A673 (cell line): ENCODE data around the gene CNIH3. TPM values are rescaled to one million over a fixed set of nuclear protein-coding genes. Genes with fewer than 3 reads are reported as not detected.

Source experiments
- BruUV-seq: library from RNA; stranded (reverse); fragments of 400-500 nt; replicated peaks from 2 replicates; lab custom pipeline; 2021; lab: Mats Ljungman, UMichigan
- CTCF ChIA-PET: fragments of 300-600 bp; sonication (Branson Sonifier 250); formaldehyde crosslinking; loops from one replicate; lab custom pipeline; 2022; ENCODE audit warnings: antibody characterized with exemption; lab: Charles Lee
- POLR2A ChIA-PET: fragments of 300-600 bp; sonication (Branson Sonifier 250); formaldehyde crosslinking; loops from one replicate; lab custom pipeline; 2022; ENCODE audit warnings: antibody characterized with exemption; ENCODE audit not compliant: low non-redundant PET; lab: Charles Lee
- DNase-seq: peaks from one replicate; pipeline ENCODE4 v3.0.0-alpha.2; 2015; ENCODE audit warnings: low spot score
- H3K27ac ChIP-seq: fragments of 200-600 bp; sonication (generic); 2 replicates; pipeline ENCODE4 v1.5.1; 2016; ENCODE audit warnings: mixed run types, low read depth, mild to moderate bottlenecking, mixed read lengths, antibody characterized with exemption, low read length; ENCODE audit not compliant: poor library complexity, severe bottlenecking
- H3K27me3 ChIP-seq: fragments of 200-600 bp; sonication (generic); replicated peaks from 2 replicates; pipeline ENCODE4 v1.6.1; 2017; ENCODE audit warnings: mixed run types, low read depth, mild to moderate bottlenecking, mixed read lengths, antibody characterized with exemption, low read length; ENCODE audit not compliant: insufficient read depth, poor library complexity
- H3K36me3 ChIP-seq: fragments of 200-600 bp; sonication (generic); 2 replicates; pipeline ENCODE4 v1.6.1; 2016; ENCODE audit warnings: mixed run types, mild to moderate bottlenecking, mixed read lengths, antibody characterized with exemption, low read length; ENCODE audit not compliant: insufficient read depth, poor library complexity, severe bottlenecking
- H3K4me1 ChIP-seq: fragments of 200-600 bp; sonication (generic); 2 replicates; pipeline ENCODE4 v1.6.1; 2017; ENCODE audit warnings: mixed run types, mild to moderate bottlenecking, mixed read lengths, antibody characterized with exemption, low read length; ENCODE audit not compliant: insufficient read depth, poor library complexity, severe bottlenecking
- H3K4me3 ChIP-seq: fragments of 200-600 bp; sonication (generic); 2 replicates; pipeline ENCODE4 v1.5.1; 2016; ENCODE audit warnings: low read depth, mixed run types, mild to moderate bottlenecking, mixed read lengths, low read length; ENCODE audit not compliant: poor library complexity, severe bottlenecking
- H3K9me3 ChIP-seq: fragments of 200-600 bp; sonication (generic); 2 replicates; pipeline ENCODE4 v1.6.1; 2016; ENCODE audit warnings: mixed run types, low read depth, mild to moderate bottlenecking, mixed read lengths, antibody characterized with exemption, low read length; ENCODE audit not compliant: poor library complexity, severe bottlenecking
- EZH2 ChIP-seq: fragments of 200-600 bp; sonication (generic); IDR thresholded peaks from 2 replicates; pipeline ENCODE4 v1.6.1; 2017; ENCODE audit warnings: borderline replicate concordance, low read depth, mild to moderate bottlenecking, mixed read lengths, antibody characterized with exemption, low read length; ENCODE audit not compliant: poor library complexity, severe bottlenecking
- intact Hi-C: fragments of 100-400 bp; cut with micrococcal nuclease; formaldehyde crosslinking; loops from one replicate; pipeline ENCODE4 v1.10.0; 2022; ENCODE audit not compliant: unreplicated experiment
- total RNA-seq: library from RNA; stranded (reverse); gene quantifications from 2 replicates; pipeline ENCODE4 v1.2.3, GENCODE V29; 2021
- TF ChIP-seq, protein P1 (sequence below): fragments of 300-800, 200-600 bp; sonication (generic); conservative IDR thresholded peaks from 2 replicates; pipeline ENCODE4 v1.5.1; 2017; ENCODE audit warnings: low read depth, mild to moderate bottlenecking, antibody characterized with exemption, low read length, moderate library complexity, mixed read lengths

CNIH3 gene
- total RNA-seq, 1 experiment from 2014 or later: 3.8 TPM

- no peak for DNase-seq
- Histone ChIP-seq H3K9me3 (no peaks in the 10 kb centered on the region), H3K27me3 (peaks cover 34% of the 10 kb centered on the region), H3K4me3 (no peak overlapping the region), H3K4me1 (no peaks in the 10 kb centered on the region), H3K27ac (no peak overlapping the region), H3K36me3 (no peaks in the 10 kb centered on the region)
- intact Hi-C loops: no loop called here
- no TSS peak for BruUV-seq
- TF ChIP-seq, protein P1, sequence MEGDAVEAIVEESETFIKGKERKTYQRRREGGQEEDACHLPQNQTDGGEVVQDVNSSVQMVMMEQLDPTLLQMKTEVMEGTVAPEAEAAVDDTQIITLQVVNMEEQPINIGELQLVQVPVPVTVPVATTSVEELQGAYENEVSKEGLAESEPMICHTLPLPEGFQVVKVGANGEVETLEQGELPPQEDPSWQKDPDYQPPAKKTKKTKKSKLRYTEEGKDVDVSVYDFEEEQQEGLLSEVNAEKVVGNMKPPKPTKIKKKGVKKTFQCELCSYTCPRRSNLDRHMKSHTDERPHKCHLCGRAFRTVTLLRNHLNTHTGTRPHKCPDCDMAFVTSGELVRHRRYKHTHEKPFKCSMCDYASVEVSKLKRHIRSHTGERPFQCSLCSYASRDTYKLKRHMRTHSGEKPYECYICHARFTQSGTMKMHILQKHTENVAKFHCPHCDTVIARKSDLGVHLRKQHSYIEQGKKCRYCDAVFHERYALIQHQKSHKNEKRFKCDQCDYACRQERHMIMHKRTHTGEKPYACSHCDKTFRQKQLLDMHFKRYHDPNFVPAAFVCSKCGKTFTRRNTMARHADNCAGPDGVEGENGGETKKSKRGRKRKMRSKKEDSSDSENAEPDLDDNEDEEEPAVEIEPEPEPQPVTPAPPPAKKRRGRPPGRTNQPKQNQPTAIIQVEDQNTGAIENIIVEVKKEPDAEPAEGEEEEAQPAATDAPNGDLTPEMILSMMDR: no peak
- no peak for TF ChIP-seq EZH2
- POLR2A ChIA-PET: no interaction called here
- CTCF ChIA-PET: no interaction called here
Observed at GRCh38 chr1:224770336-224770693, 154.2 kb downstream of the CNIH3 start.

DNA sequence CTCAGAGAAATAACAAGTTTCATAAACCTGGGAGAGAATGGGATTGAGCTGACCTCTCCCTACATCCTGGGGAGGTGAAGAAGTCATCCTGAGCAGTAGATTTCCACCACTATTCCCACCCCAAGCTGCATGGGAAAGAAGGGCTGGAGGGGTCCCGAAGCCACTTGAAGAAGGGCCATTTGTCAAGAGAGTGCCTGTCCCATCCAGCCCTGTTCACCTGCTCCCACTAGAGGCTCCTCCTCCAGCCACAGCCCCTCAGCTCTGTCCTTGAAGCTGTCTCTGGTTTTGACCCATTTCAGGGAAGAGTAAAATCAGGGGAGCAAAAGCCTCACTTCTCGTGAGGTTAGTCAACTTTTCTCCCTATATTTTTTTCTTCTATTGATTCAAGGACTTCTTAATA, 157.5 kb downstream of the CNIH3 start:
- POLR2A ChIA-PET: no interaction called here
- no TSS peak for BruUV-seq

DNA sequence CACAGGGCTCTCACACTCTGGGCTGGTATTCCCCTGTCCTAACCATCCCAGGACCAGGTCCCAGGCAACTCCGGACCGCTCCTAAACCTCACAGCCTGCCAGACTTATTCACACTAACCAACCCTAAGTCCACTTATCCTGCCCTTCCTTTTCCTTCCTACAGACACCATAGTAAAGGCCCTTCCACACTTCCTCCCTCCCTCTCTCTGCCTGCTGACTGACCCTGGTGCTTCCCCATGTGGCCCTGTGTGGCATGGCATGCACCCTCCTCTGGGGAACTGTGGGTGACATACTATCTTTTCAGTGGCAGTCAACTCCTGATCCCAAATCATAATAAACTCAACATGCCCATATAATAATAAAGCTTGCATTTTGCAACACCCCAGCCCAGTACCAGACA, 158.3 kb downstream of the CNIH3 start:
- DNase-seq: peak; percentile 14
- intact Hi-C loops: no loop called here
- Histone ChIP-seq H3K36me3 (no peaks in the 10 kb centered on the region), H3K4me1 (no peaks in the 10 kb centered on the region), H3K27me3 (peaks cover 22% of the 10 kb centered on the region), H3K9me3 (no peaks in the 10 kb centered on the region), H3K4me3 (no peak overlapping the region), H3K27ac (no peak overlapping the region)
- TF ChIP-seq, protein P1: peak; percentile 29; the same call in 1 of the 2 replicates
- no peak for TF ChIP-seq EZH2
- POLR2A ChIA-PET: no interaction called here
- CTCF ChIA-PET: no interaction called here
- BruUV-seq: no TSS peak

More for the DNA sequence above, 157.5 kb downstream of the CNIH3 start:
- intact Hi-C loops: no loop called here
- Histone ChIP-seq H3K9me3 (no peaks in the 10 kb centered on the region), H3K36me3 (no peaks in the 10 kb centered on the region), H3K4me1 (no peaks in the 10 kb centered on the region), H3K4me3 (no peak overlapping the region), H3K27ac (no peak overlapping the region), H3K27me3 (peaks cover 22% of the 10 kb centered on the region)
- no peak for DNase-seq
- CTCF ChIA-PET: no interaction called here
- TF ChIP-seq, protein P1: no peak
- no peak for TF ChIP-seq EZH2
